PFSK-1 (cell line): ENCODE results near the gene IRX4.

ENCODE experiments used
- FOXP2 ChIP-seq: optimal IDR thresholded peaks from 2 replicates; pipeline ENCODE3; 2011; ENCODE audit warnings: borderline replicate concordance, control low read depth, inconsistent platforms; ENCODE audit not compliant: insufficient read depth; ENCODE audit errors: extremely low read length, extremely low read depth
- POLR2AphosphoS5 ChIP-seq: IDR thresholded peaks from 2 replicates; pipeline ENCODE4 v1.6.1; 2012; ENCODE audit warnings: low read depth, mild to moderate bottlenecking, control low read depth, low read length, moderate library complexity
- SIN3A ChIP-seq: IDR thresholded peaks from 2 replicates; pipeline ENCODE4 v1.6.1; 2012; ENCODE audit warnings: mild to moderate bottlenecking, low read length, moderate library complexity, borderline replicate concordance; ENCODE audit not compliant: insufficient read depth
- TAF1 ChIP-seq: IDR thresholded peaks from 2 replicates; pipeline ENCODE4 v1.6.1; 2012; ENCODE audit warnings: low read length, control low read depth, borderline replicate concordance; ENCODE audit not compliant: insufficient read depth
- TF ChIP-seq, protein P1 (sequence below), 2 experiments: IDR thresholded peaks; 2 replicates each; pipeline versions ENCODE4 v1.6.1 to v1.8.0; 2011 to 2012; ENCODE audit warnings: low read depth in 2 of 2, low read length in 2 of 2, control low read depth in 1 of 2, inconsistent platforms in 1 of 2, mild to moderate bottlenecking in 1 of 2, moderate library complexity in 1 of 2; ENCODE audit not compliant: insufficient read depth in 1 of 2

The IRX4 gene

GRCh38 chr5:1917830-1918487 lies 35.2 kb upstream of the IRX4 start:
- TF ChIP-seq TAF1 (no peak), POLR2AphosphoS5 (no peak), FOXP2 (no peak), SIN3A (no peak)
- TF ChIP-seq, protein P1, sequence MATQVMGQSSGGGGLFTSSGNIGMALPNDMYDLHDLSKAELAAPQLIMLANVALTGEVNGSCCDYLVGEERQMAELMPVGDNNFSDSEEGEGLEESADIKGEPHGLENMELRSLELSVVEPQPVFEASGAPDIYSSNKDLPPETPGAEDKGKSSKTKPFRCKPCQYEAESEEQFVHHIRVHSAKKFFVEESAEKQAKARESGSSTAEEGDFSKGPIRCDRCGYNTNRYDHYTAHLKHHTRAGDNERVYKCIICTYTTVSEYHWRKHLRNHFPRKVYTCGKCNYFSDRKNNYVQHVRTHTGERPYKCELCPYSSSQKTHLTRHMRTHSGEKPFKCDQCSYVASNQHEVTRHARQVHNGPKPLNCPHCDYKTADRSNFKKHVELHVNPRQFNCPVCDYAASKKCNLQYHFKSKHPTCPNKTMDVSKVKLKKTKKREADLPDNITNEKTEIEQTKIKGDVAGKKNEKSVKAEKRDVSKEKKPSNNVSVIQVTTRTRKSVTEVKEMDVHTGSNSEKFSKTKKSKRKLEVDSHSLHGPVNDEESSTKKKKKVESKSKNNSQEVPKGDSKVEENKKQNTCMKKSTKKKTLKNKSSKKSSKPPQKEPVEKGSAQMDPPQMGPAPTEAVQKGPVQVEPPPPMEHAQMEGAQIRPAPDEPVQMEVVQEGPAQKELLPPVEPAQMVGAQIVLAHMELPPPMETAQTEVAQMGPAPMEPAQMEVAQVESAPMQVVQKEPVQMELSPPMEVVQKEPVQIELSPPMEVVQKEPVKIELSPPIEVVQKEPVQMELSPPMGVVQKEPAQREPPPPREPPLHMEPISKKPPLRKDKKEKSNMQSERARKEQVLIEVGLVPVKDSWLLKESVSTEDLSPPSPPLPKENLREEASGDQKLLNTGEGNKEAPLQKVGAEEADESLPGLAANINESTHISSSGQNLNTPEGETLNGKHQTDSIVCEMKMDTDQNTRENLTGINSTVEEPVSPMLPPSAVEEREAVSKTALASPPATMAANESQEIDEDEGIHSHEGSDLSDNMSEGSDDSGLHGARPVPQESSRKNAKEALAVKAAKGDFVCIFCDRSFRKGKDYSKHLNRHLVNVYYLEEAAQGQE (IDR thresholded peaks at IDR 0.05; ENCODE audit: insufficient read depth in 1 of 2, low read depth in 2 of 2, low read length in 2 of 2) = no peak

DNA sequence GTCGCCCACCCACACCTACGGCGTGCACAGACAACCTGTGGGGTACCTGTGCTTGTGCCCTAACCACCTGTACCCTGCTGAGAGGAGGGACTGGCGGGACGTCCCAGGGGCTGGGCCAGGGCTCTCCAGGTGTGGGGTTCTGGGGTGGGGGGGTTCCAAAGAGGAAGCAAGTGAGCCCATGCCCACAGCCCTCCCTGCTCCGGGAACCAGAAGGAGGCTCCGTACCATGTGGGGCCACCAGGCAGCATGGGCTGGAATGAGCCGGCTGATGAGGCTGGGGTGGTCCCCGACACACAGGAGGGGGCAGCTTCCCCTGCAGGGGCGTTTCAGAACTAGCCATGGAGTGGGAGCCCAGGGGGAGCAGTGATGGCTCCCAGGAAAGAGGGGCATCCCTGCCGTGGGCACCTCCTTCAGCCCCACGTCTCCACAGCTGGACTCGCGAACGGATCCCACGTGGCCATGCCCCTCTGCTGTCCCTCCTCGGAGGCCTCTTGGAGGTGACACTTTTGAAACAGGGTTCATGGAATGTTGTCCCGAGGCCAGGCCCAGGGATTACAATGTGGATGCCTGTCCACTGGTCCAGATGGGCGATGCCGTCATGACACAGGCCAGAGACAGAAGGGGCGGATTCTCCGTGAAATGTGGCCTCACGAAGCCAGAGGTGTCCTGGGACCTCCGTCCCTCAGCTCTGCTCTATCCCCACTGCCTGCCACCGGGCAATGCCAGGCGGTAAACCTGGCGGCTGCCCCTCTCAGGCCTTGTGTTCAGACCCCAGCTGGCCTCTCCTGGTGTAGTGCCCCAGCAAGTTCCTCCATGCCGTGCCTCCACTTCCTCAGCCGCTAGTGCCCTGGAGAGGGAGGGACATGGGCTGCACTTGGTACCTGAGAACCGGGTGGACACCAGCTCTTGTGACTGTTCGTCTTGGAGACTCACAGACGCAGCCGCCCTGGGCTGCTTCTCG lies 33.6 kb upstream of the IRX4 start:
- TF ChIP-seq FOXP2 (no peak), TAF1 (no peak), POLR2AphosphoS5 (no peak), SIN3A (no peak)
- TF ChIP-seq, protein P1 (IDR thresholded peaks at IDR 0.05; ENCODE audit: insufficient read depth in 1 of 2, low read depth in 2 of 2, low read length in 2 of 2) = no peak

DNA sequence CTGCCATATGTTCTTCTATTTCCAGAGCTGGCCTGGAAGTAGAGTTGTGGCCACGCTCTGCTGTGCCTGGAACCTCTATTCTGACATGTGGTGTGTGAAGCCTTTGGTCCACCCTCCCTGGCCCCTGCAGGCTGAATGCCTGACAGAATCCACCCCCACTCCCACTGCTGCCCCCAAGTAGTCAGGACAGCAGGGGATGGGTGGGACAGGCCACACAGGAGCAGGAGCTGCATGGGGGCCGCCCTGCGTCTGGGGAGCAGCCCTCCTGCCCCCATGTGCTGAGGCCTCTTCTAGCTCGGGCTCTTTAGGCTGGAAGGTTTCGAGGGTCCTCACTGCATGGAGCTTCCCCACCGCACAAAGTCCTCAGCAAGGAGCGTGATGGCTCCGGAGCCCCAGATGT lies 32.6 kb upstream of the IRX4 start:
- no peak for TF ChIP-seq SIN3A
- TF ChIP-seq TAF1 = no peak
- no peak for TF ChIP-seq FOXP2

DNA sequence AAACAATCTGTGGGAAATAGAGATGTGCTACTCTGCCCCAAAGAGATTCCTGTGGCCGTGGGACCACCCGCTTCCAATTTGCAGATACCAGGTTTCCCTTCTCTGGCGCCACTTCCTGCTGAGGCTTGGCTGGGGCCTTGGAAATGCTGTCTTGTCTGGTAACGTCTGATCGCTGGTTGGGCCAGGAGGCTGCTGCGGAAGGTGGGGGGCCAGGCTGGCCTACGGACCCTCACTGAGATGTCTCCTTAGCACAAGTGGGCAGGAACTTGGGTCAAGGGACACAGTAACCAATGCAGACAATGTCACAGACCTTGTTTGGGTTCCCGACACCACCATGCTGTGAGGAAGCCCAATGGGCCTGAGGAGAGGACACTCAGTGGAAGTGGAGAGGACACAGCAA lies 31.7 kb upstream of the IRX4 start:
- TF ChIP-seq POLR2AphosphoS5 (no peak), TAF1 (no peak), FOXP2 (no peak), SIN3A (no peak)
- TF ChIP-seq, protein P1 (IDR thresholded peaks at IDR 0.05; ENCODE audit: insufficient read depth in 1 of 2, low read depth in 2 of 2, low read length in 2 of 2) = no peak

- TF ChIP-seq SIN3A (no peak), FOXP2 (no peak), POLR2AphosphoS5 (no peak), TAF1 (no peak)
- TF ChIP-seq, protein P1 (IDR thresholded peaks at IDR 0.05; ENCODE audit: insufficient read depth in 1 of 2, low read depth in 2 of 2, low read length in 2 of 2) = no peak
Observed at GRCh38 chr5:1913578-1913977, 30.9 kb upstream of the IRX4 start.
